B cell (primary cell): ENCODE measurements around the gene RSPO3. TPM values are rescaled to one million over a fixed set of nuclear protein-coding genes. Genes with fewer than 3 reads are reported as not detected.

Source experiments
- ATAC-seq: fragments of 200-7000 bp; cut with Tn5 transposase; one replicate; pipeline ENCODE4 v1.10.0; 2021; ENCODE audit warnings: low read depth, mild to moderate bottlenecking, moderate number of reproducible peaks, moderate library complexity
- CTCF ChIA-PET: fragments of 350-600 bp; sonication (Branson Sonifier 250); formaldehyde crosslinking; loops from one replicate; lab custom pipeline; 2021; ENCODE audit warnings: antibody characterized with exemption, inconsistent platforms; lab: Charles Lee
- POLR2A ChIA-PET: fragments of 350-600 bp; sonication (Branson Sonifier 250); formaldehyde crosslinking; loops from one replicate; lab custom pipeline; 2021; ENCODE audit warnings: antibody characterized with exemption; lab: Charles Lee
- DNase-seq: peaks from one replicate; pipeline ENCODE4 v3.0.0; 2013
- H2AFZ ChIP-seq: 2 replicates; pipeline ENCODE4 v1.6.1; 2012; ENCODE audit warnings: mild to moderate bottlenecking, low read depth, low read length; ENCODE audit not compliant: insufficient read depth, poor library complexity, severe bottlenecking
- H3K27ac ChIP-seq, 2 donors: 1 replicate in 1 of 2; 2 replicates in 1 of 2; pipeline ENCODE4 v1.5.1; 2012 to 2013; ENCODE audit warnings: low read length in 2 of 2, mild to moderate bottlenecking in 2 of 2, moderate library complexity in 1 of 2
- H3K27me3 ChIP-seq, 4 experiments: fragments of 200-600 bp in 1 of 4; sonication (generic) in 1 of 4; replicated peaks in 1 of 4; 1 replicate in 2 of 4; 2 replicates in 2 of 4; pipeline versions ENCODE4 v1.6.1 to v1.7.0; 2013 to 2016; ENCODE audit warnings: low read length in 3 of 4, mild to moderate bottlenecking in 2 of 4, mixed read lengths in 1 of 4, moderate library complexity in 1 of 4; ENCODE audit not compliant: insufficient read depth in 4 of 4, control insufficient read depth in 3 of 4; ENCODE audit errors: control extremely low read depth in 1 of 4
- H3K36me3 ChIP-seq, 2 experiments: replicated peaks in 1 of 2; 1 replicate in 1 of 2; 2 replicates in 1 of 2; pipeline versions ENCODE4 v1.6.1 to v1.7.1; 2013; ENCODE audit warnings: low read length in 1 of 2; ENCODE audit not compliant: insufficient read depth in 2 of 2, control insufficient read depth in 1 of 2; ENCODE audit errors: control extremely low read depth in 1 of 2, extremely low read depth in 1 of 2
- H3K4me1 ChIP-seq, 2 donors: fragments of 200-600 bp in 1 of 2; sonication (generic) in 1 of 2; 1 replicate in 1 of 2; 2 replicates in 1 of 2; pipeline versions ENCODE4 v1.5.1 to v1.6.1; 2013 to 2017; ENCODE audit warnings: low read length in 2 of 2; ENCODE audit not compliant: control insufficient read depth in 2 of 2, insufficient read depth in 2 of 2
- H3K4me2 ChIP-seq: replicated peaks from 2 replicates; pipeline ENCODE3; 2012; ENCODE audit warnings: mild to moderate bottlenecking, low read depth, low read length; ENCODE audit not compliant: poor library complexity, severe bottlenecking
- H3K4me3 ChIP-seq, 5 experiments: fragments of 200-600 bp in 1 of 5; sonication (generic) in 1 of 5; 1 replicate in 3 of 5; 2 replicates in 2 of 5; pipeline versions ENCODE4 v1.5.1 to v1.7.0; 2011 to 2016; ENCODE audit warnings: low read length in 4 of 5, mild to moderate bottlenecking in 4 of 5, low read depth in 2 of 5, control low read depth in 1 of 5, moderate library complexity in 1 of 5; ENCODE audit not compliant: insufficient read depth in 1 of 5; ENCODE audit errors: control extremely low read depth in 1 of 5, extremely low read depth in 1 of 5
- H3K79me2 ChIP-seq: fragments of 200-600 bp; sonication (generic); one replicate; pipeline ENCODE4 v1.6.0; 2016; ENCODE audit warnings: low read length; ENCODE audit not compliant: control insufficient read depth, insufficient read depth
- H3K9ac ChIP-seq: fragments of 200-600 bp; sonication (generic); 2 replicates; pipeline ENCODE4 v1.6.1; 2017; ENCODE audit warnings: mild to moderate bottlenecking, low read length, moderate library complexity
- H3K9me3 ChIP-seq, 3 donors: one replicate each; pipeline versions ENCODE4 v1.6.1 to v1.7.1; 2013; ENCODE audit warnings: low read length in 2 of 3; ENCODE audit not compliant: control insufficient read depth in 2 of 3, insufficient read depth in 1 of 3; ENCODE audit errors: control extremely low read depth in 1 of 3
- H4K20me1 ChIP-seq: 2 replicates; pipeline ENCODE4 v1.6.0; 2012; ENCODE audit warnings: mild to moderate bottlenecking, low read length; ENCODE audit not compliant: insufficient read depth, control insufficient read depth, poor library complexity, severe bottlenecking
- H3K27ac Mint-ChIP-seq: one replicate; pipeline ENCODE4 v1.8.0; 2021; ENCODE audit warnings: mixed read lengths
- H3K27me3 Mint-ChIP-seq: one replicate; pipeline ENCODE4 v1.8.0; 2021; ENCODE audit warnings: mixed read lengths
- H3K4me1 Mint-ChIP-seq: one replicate; pipeline ENCODE4 v1.8.0; 2021; ENCODE audit warnings: mixed read lengths
- H3K4me3 Mint-ChIP-seq: one replicate; pipeline ENCODE4 v1.8.0; 2021; ENCODE audit warnings: mixed read lengths
- H3K9me3 Mint-ChIP-seq: one replicate; pipeline ENCODE4 v1.8.0; 2022; ENCODE audit warnings: mixed read lengths; ENCODE audit not compliant: insufficient read depth
- CTCF ChIP-seq: fragments of 200-600 bp; IDR thresholded peaks from one replicate; pipeline ENCODE4 v1.8.0; 2022; ENCODE audit warnings: antibody characterized with exemption, mild to moderate bottlenecking
- EZH2 ChIP-seq: IDR thresholded peaks from 2 replicates; pipeline ENCODE4 v1.6.1; 2012; ENCODE audit warnings: borderline replicate concordance, low read depth, mild to moderate bottlenecking, moderate library complexity, low read length; ENCODE audit not compliant: insufficient read depth, poor library complexity, severe bottlenecking
- WGBS: methylation state at CpG from one replicate; pipeline ENCODE4 v1.1.5; 2013; ENCODE audit warnings: missing lambda C conversion rate; ENCODE audit not compliant: insufficient coverage; 5-methylcytosine and 5-hydroxymethylcytosine counted together
- intact Hi-C: fragments of 100-400 bp; cut with micrococcal nuclease; formaldehyde crosslinking; loops from one replicate; pipeline ENCODE4 v1.10.0; 2022
- polyA plus RNA-seq: library from polyadenylated mRNA; depleted of rRNA; stranded (reverse); fragments of >200 nt; gene quantifications from 2 replicates; pipeline ENCODE4 v1.2.3, GENCODE V29; 2012
- total RNA-seq, 2 donors: library from RNA; stranded (reverse); fragments of 120-200 nt in 1 of 2; gene quantifications; 1 replicate in 1 of 2; 2 replicates in 1 of 2; pipeline versions ENCODE4 v1.2.3 to v1.2.4, GENCODE V29; 2013 to 2022

Gene RSPO3
- total and polyA plus RNA-seq, 2 donors (not counting 1 experiment from before 2014, with no cell fraction given): not detected

DNA sequence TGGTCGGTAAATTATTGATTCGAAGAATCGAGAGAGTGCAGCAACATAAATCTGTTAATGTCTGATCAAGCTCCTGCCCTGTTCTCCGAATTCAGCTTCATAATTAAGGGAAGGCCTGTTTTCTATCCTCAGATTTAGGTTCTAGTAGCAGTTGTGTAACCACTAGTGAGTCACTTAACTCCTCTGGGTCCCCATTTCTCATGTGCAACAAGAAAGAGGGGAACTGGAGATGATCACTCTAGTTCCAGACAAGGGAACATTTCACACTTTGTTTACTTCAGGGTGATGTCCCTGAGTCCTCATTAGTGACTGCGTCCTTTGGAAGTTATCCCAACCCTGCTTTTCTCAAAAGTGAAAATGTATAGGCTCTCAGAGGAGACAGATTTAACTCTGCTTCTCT is 80.1 kb downstream of the RSPO3 start:
- Histone ChIP-seq H3K4me1 (no peaks in the 10 kb centered on the region), H2AFZ (no peak overlapping the region), H3K27ac (no peak overlapping the region), H3K27me3 (no peaks in the 10 kb centered on the region), H3K36me3 (no peaks in the 10 kb centered on the region), H3K4me3 (no peak overlapping the region), H3K79me2 (no peaks in the 10 kb centered on the region), H3K4me2 (no peak overlapping the region), H3K9me3 (no peaks in the 10 kb centered on the region), H4K20me1 (no peaks in the 10 kb centered on the region), H3K9ac (no peak overlapping the region)
- ChIA-PET POLR2A (no interaction called here), CTCF (no interaction called here)
- WGBS: 79% methylated on average over 2 of the region's 5 CpGs
- no peak overlapping the region for H3K4me3 Mint-ChIP-seq
- H3K9me3 Mint-ChIP-seq: no peaks in the 10 kb centered on the region
- intact Hi-C loops: no loop called here
- peaks cover 10% of the 10 kb centered on the region for H3K27me3 Mint-ChIP-seq
- no peak overlapping the region for H3K27ac Mint-ChIP-seq
- no peaks in the 10 kb centered on the region for H3K4me1 Mint-ChIP-seq
- no peak for ATAC-seq
- TF ChIP-seq EZH2 (no peak), CTCF (no peak)
- DNase-seq: no peak

- H3K4me3 ChIP-seq: no peak overlapping the region
- H3K4me2 ChIP-seq: no peak overlapping the region
- intact Hi-C loops: no loop called here
- DNase-seq: no peak
- TF ChIP-seq CTCF (no peak), EZH2 (no peak)
- H4K20me1 ChIP-seq: no peaks in the 10 kb centered on the region
- no peaks in the 10 kb centered on the region for H3K9me3 ChIP-seq
- H3K9me3 Mint-ChIP-seq: no peaks in the 10 kb centered on the region
- H3K36me3 ChIP-seq: no peaks in the 10 kb centered on the region
- WGBS: no CpG with 5 or more reads among the region's 1 CpG
- H3K27ac ChIP-seq: no peak overlapping the region
- H3K4me3 Mint-ChIP-seq: no peak overlapping the region
- H2AFZ ChIP-seq: no peak overlapping the region
- H3K27me3 Mint-ChIP-seq: peaks cover 10% of the 10 kb centered on the region
- POLR2A ChIA-PET: no interaction called here
- CTCF ChIA-PET: no interaction called here
- no peak overlapping the region for H3K27ac Mint-ChIP-seq
- no peak for ATAC-seq
- H3K79me2 ChIP-seq: no peaks in the 10 kb centered on the region
- no peak overlapping the region for H3K9ac ChIP-seq
- H3K4me1 ChIP-seq: no peaks in the 10 kb centered on the region
- no peaks in the 10 kb centered on the region for H3K4me1 Mint-ChIP-seq
- H3K27me3 ChIP-seq: no peaks in the 10 kb centered on the region
Observed at GRCh38 chr6:127199470-127199869, 81.0 kb downstream of the RSPO3 start.
